ENCODE measurements around the gene SBK3.

The SBK3 gene

GRCh38 chr19:55553217-55554182 lies 8.2 kb upstream of the SBK3 start:
- peaks cover 0 to 15% (median 9%) of the 10 kb centered on the region in 4 donors for H3K4me1 ChIP-seq
- H3K27me3 ChIP-seq, result peaks cover 0 to 49% of the 10 kb centered on the region in 2 donors
- no peak for TF ChIP-seq CTCF (IDR thresholded peaks at IDR 0.05)
- no peak overlapping the region for H3K27ac ChIP-seq
- no peak for DNase-seq
- intact Hi-C loops (cut with DNase I; ENCODE audit: low total_unique reads), result no loop called here
- H3K36me3 ChIP-seq, result no peaks in the 10 kb centered on the region
- H3K4me3 ChIP-seq, result no peak overlapping the region
- no peaks in the 10 kb centered on the region for H3K9me3 ChIP-seq

- no peak for TF ChIP-seq CTCF (IDR thresholded peaks at IDR 0.05)
- H3K36me3 ChIP-seq, result no peaks in the 10 kb centered on the region
- H3K4me1 ChIP-seq, result peaks cover 0 to 18% (median 14%) of the 10 kb centered on the region in 4 donors
- no peak for DNase-seq
- no peaks in the 10 kb centered on the region for H3K9me3 ChIP-seq
- no peak overlapping the region for H3K27ac ChIP-seq
- H3K4me3 ChIP-seq, result no peak overlapping the region
- peaks cover 0 to 52% of the 10 kb centered on the region in 2 donors for H3K27me3 ChIP-seq
- intact Hi-C loops (cut with DNase I; ENCODE audit: low total_unique reads), result no loop called here
These were observed 7.3 kb upstream of the SBK3 start for GRCh38 chr19:55552620-55553019.

GRCh38 chr19:55552206-55552605 lies 6.9 kb upstream of the SBK3 start:
- H3K4me1 ChIP-seq, result peaks cover 0 to 22% (median 18%) of the 10 kb centered on the region in 4 donors
- intact Hi-C loops (cut with DNase I; ENCODE audit: low total_unique reads), result no loop called here
- no peak for TF ChIP-seq CTCF (IDR thresholded peaks at IDR 0.05)
- no peak overlapping the region for H3K27ac ChIP-seq
- no peak for DNase-seq
- H3K4me3 ChIP-seq, result no peak overlapping the region
- H3K27me3 ChIP-seq, result peaks cover 0 to 55% of the 10 kb centered on the region in 2 donors
- H3K9me3 ChIP-seq, result no peaks in the 10 kb centered on the region
- H3K36me3 ChIP-seq, result no peaks in the 10 kb centered on the region

GRCh38 chr19:55550321-55550650 lies 4.9 kb upstream of the SBK3 start:
- H3K4me3 ChIP-seq, result no peak overlapping the region
- intact Hi-C loops (cut with DNase I; ENCODE audit: low total_unique reads), result no loop called here
- H3K27me3 ChIP-seq, result peaks cover 0 to 70% of the 10 kb centered on the region in 2 donors

More at GRCh38 chr19:55550321-55550650, 4.9 kb upstream of the SBK3 start:
- Histone ChIP-seq H3K4me1 (peaks cover 0 to 37% (median 25%) of the 10 kb centered on the region in 4 donors), H3K36me3 (no peaks in the 10 kb centered on the region), H3K27ac (no peak overlapping the region), H3K9me3 (no peaks in the 10 kb centered on the region)
- no peak for TF ChIP-seq CTCF (IDR thresholded peaks at IDR 0.05)
- DNase-seq, result no peak

Measured in tibial artery (tissue), 4 donors.